Body of pancreas (tissue), 4 donors: ENCODE data around the gene TBC1D14.

Experiments used
- CTCF ChIP-seq, 7 experiments: fragments of 450-650 bp in 4 of 7; fragments of 200-600 bp in 3 of 7; sonication (generic) in 3 of 7; IDR thresholded peaks; one replicate each; pipeline ENCODE4 v1.5.1; 2016 to 2019; ENCODE audit warnings: antibody characterized with exemption in 7 of 7
- POLR2A ChIP-seq, 3 donors: fragments of 450-650 bp; IDR thresholded peaks; one replicate each; pipeline ENCODE4 v1.6.1; 2016; ENCODE audit warnings: antibody characterized with exemption in 3 of 3, mild to moderate bottlenecking in 2 of 3

GRCh38 chr4:6963139-6963611, 53.5 kb downstream of the TBC1D14 start:
- no peak for TF ChIP-seq CTCF (IDR thresholded peaks at IDR 0.05)
- no peak for TF ChIP-seq POLR2A (IDR thresholded peaks at IDR 0.05)
